HL-60 (cell line): ENCODE results near the gene RGS14.

ENCODE experiments used
- DNase-seq, 2 experiments: peaks; one replicate each; pipeline ENCODE4 v3.0.0-alpha.2; 2010 to 2020; ENCODE audit warnings: low read depth in 1 of 2, low spot score in 1 of 2
- H3K27ac ChIP-seq: fragments of 250-450 bp; sonication (Bioruptor Pico); replicated peaks from 2 replicates; pipeline ENCODE4 v1.5.1; 2020; ENCODE audit warnings: mild to moderate bottlenecking, moderate library complexity
- H3K27me3 ChIP-seq: fragments of 250-450 bp; sonication (Bioruptor Pico); 2 replicates; pipeline ENCODE4 v1.5.1; 2021; ENCODE audit warnings: mild to moderate bottlenecking, moderate library complexity; ENCODE audit not compliant: insufficient read depth, poor library complexity, severe bottlenecking
- H3K4me3 ChIP-seq: replicated peaks from 2 replicates; pipeline ENCODE4 v1.5.1; 2011; ENCODE audit warnings: mild to moderate bottlenecking, control low read depth, low read length; ENCODE audit not compliant: insufficient read depth
- GABPA ChIP-seq: IDR thresholded peaks from 2 replicates; pipeline ENCODE4 v1.6.1; 2012; ENCODE audit warnings: low read depth
- POLR2AphosphoS5 ChIP-seq: IDR thresholded peaks from 2 replicates; pipeline ENCODE4 v1.6.1; 2012; ENCODE audit warnings: low read depth
- SPI1 ChIP-seq: IDR thresholded peaks from 2 replicates; pipeline ENCODE4 v1.6.1; 2012; ENCODE audit warnings: low read depth, mild to moderate bottlenecking, borderline replicate concordance
- TF ChIP-seq, protein P1 (sequence below): IDR thresholded peaks from 2 replicates; pipeline ENCODE4 v1.6.1; 2012; ENCODE audit warnings: low read depth; ENCODE audit not compliant: insufficient replicate concordance
- TF ChIP-seq, protein P2 (sequence below): IDR thresholded peaks from one replicate; pipeline ENCODE4 v1.5.1; 2011; ENCODE audit warnings: low read length, control low read depth, inconsistent platforms; ENCODE audit not compliant: insufficient read depth

The RGS14 gene

DNA sequence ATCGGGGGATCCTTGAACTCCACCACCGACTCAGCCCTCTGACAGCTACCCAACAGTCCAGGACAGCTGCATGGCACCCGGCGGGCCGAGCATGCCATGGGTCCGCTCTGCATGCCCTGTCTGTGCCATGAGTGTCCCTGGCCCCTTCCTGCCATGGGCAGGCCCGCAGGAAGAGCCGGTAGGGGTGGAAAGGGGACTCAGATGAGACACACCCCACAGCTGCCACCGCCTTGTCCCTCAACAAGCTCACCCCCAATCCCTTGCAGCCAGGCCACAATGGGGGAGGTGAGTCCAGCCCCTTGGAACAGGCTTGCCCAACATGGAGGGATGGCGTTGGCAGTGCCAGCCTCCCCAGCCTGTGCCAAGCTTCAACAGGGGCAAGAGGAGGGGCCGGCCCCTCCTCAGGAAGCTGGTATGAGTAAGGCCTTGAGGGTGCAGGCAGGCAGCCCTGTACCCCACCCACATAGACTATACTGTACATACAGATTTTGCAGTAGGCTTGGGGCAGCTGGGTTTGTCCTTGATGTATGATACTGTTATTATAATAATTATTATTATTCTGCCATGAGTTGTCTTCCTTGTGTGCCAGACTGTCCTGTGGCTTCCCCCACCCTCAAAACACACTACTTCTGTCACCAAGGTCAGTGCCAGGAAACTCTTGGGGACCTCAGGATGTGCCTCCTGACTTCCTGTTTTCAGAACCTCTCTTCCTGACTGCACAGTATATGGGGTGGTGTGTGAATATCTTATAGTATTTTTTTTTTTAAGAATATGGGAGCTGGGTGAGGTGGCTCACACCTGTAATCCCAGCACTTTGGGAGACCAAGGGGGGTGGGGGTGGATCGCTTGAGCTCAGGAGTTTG, 14.5 kb downstream of the RGS14 start:
- DNase-seq = peak in 1 of 2 experiments; percentile 67
- TF ChIP-seq, protein P1, sequence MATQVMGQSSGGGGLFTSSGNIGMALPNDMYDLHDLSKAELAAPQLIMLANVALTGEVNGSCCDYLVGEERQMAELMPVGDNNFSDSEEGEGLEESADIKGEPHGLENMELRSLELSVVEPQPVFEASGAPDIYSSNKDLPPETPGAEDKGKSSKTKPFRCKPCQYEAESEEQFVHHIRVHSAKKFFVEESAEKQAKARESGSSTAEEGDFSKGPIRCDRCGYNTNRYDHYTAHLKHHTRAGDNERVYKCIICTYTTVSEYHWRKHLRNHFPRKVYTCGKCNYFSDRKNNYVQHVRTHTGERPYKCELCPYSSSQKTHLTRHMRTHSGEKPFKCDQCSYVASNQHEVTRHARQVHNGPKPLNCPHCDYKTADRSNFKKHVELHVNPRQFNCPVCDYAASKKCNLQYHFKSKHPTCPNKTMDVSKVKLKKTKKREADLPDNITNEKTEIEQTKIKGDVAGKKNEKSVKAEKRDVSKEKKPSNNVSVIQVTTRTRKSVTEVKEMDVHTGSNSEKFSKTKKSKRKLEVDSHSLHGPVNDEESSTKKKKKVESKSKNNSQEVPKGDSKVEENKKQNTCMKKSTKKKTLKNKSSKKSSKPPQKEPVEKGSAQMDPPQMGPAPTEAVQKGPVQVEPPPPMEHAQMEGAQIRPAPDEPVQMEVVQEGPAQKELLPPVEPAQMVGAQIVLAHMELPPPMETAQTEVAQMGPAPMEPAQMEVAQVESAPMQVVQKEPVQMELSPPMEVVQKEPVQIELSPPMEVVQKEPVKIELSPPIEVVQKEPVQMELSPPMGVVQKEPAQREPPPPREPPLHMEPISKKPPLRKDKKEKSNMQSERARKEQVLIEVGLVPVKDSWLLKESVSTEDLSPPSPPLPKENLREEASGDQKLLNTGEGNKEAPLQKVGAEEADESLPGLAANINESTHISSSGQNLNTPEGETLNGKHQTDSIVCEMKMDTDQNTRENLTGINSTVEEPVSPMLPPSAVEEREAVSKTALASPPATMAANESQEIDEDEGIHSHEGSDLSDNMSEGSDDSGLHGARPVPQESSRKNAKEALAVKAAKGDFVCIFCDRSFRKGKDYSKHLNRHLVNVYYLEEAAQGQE = peak; percentile 43
- TF ChIP-seq, protein P2, sequence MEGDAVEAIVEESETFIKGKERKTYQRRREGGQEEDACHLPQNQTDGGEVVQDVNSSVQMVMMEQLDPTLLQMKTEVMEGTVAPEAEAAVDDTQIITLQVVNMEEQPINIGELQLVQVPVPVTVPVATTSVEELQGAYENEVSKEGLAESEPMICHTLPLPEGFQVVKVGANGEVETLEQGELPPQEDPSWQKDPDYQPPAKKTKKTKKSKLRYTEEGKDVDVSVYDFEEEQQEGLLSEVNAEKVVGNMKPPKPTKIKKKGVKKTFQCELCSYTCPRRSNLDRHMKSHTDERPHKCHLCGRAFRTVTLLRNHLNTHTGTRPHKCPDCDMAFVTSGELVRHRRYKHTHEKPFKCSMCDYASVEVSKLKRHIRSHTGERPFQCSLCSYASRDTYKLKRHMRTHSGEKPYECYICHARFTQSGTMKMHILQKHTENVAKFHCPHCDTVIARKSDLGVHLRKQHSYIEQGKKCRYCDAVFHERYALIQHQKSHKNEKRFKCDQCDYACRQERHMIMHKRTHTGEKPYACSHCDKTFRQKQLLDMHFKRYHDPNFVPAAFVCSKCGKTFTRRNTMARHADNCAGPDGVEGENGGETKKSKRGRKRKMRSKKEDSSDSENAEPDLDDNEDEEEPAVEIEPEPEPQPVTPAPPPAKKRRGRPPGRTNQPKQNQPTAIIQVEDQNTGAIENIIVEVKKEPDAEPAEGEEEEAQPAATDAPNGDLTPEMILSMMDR = no peak
- TF ChIP-seq GABPA (no peak), POLR2AphosphoS5 (no peak), SPI1 (peak; percentile 95)
- Histone ChIP-seq H3K27ac (peak overlapping the region; percentile 32), H3K27me3 (no peaks in the 10 kb centered on the region), H3K4me3 (no peak overlapping the region)

DNA sequence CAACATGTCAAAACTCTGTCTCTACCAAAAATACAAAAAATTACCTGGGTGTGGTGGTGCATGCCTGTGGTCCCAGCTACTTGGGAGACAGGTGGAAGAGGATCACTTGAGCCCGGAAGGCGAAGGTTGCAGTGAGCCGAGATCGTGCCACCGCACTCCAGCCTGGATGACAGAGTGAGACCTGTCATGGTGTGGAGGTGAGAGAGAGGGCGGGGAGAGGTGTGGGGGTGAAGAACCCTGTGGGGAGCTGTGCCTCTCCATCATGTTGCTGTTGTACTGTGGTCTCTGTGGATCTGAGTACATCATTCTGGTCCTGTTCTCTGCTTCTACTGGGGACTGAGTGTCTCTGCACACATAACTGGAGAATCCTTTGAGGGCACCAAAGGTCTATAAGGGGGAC, 15.2 kb downstream of the RGS14 start:
- Histone ChIP-seq H3K4me3 (no peak overlapping the region), H3K27me3 (no peaks in the 10 kb centered on the region), H3K27ac (peak overlapping the region; percentile 32)
- no peak for TF ChIP-seq SPI1
- TF ChIP-seq GABPA = no peak
- no peak for TF ChIP-seq POLR2AphosphoS5
- TF ChIP-seq, protein P1 = no peak
- TF ChIP-seq, protein P2 = no peak
- no peak for DNase-seq

DNA sequence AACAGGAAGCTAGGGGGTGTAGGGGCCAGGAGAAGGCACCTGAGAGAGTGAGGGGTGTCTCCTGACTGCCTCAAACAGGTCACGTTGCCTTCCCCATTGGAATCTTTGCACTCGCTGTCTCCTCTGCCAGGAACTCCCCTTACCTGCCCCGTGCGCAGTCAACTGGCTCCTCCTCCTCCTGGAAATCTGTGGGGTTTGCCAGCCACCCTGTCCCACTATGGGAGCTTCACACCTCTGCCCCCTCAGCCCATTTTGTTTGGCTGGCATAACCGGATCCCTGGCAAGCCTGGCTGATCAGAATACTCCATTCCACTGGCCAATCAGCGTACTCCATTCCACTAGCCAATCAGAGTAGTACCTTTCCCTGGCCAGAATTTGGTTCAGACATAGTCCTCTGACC, 16.1 kb downstream of the RGS14 start:
- Histone ChIP-seq H3K27me3 (no peaks in the 10 kb centered on the region), H3K4me3 (no peak overlapping the region), H3K27ac (no peak overlapping the region)
- TF ChIP-seq, protein P1 = no peak
- no peak for TF ChIP-seq POLR2AphosphoS5
- no peak for TF ChIP-seq GABPA
- TF ChIP-seq, protein P2 = no peak
- no peak for TF ChIP-seq SPI1
- no peak for DNase-seq
